Lung (tissue), 12 donors: ENCODE measurements around the gene PISD. TPM values are rescaled to one million over a fixed set of nuclear protein-coding genes. Genes with fewer than 3 reads are reported as not detected.

Experiments
- ATAC-seq: fragments of 200-7000 bp; cut with Tn5 transposase; one replicate; pipeline ENCODE4 v1.9.1; 2020; ENCODE audit warnings: moderate number of reproducible peaks; ENCODE audit not compliant: insufficient read depth, low FRiP score
- DNase-seq, 3 donors: peaks; one replicate each; pipeline ENCODE4 v3.0.0-alpha.2; 2013 to 2017
- H3K27ac ChIP-seq, 2 donors: one replicate each; pipeline ENCODE4 v1.5.1; 2013; ENCODE audit warnings: mild to moderate bottlenecking in 2 of 2, moderate library complexity in 2 of 2, control low read depth in 1 of 2, inconsistent platforms in 1 of 2, low read depth in 1 of 2, low read length in 1 of 2
- H3K27me3 ChIP-seq, 3 donors: one replicate each; pipeline ENCODE4 v1.5.1; 2013; ENCODE audit warnings: low read length in 2 of 3; ENCODE audit not compliant: control insufficient read depth in 3 of 3, insufficient read depth in 3 of 3
- H3K36me3 ChIP-seq, 4 donors: one replicate each; pipeline ENCODE4 v1.5.1; 2013; ENCODE audit warnings: low read length in 4 of 4, mild to moderate bottlenecking in 1 of 4, moderate library complexity in 1 of 4; ENCODE audit not compliant: control insufficient read depth in 4 of 4, insufficient read depth in 4 of 4
- H3K4me1 ChIP-seq, 5 donors: one replicate each; pipeline ENCODE4 v1.5.1; 2013; ENCODE audit warnings: low read length in 5 of 5, mild to moderate bottlenecking in 2 of 5, moderate library complexity in 1 of 5; ENCODE audit not compliant: control insufficient read depth in 5 of 5, insufficient read depth in 5 of 5
- H3K4me3 ChIP-seq: one replicate; pipeline ENCODE4 v1.5.1; 2013; ENCODE audit warnings: mild to moderate bottlenecking, control low read depth, moderate library complexity
- H3K9ac ChIP-seq, 2 donors: one replicate each; pipeline ENCODE4 v1.5.1; 2013; ENCODE audit warnings: low read length in 2 of 2, control low read depth in 1 of 2; ENCODE audit not compliant: insufficient read depth in 1 of 2
- H3K9me3 ChIP-seq, 4 donors: one replicate each; pipeline ENCODE4 v1.5.1; 2013; ENCODE audit warnings: low read length in 3 of 4, mild to moderate bottlenecking in 1 of 4, moderate library complexity in 1 of 4; ENCODE audit not compliant: control insufficient read depth in 4 of 4, insufficient read depth in 3 of 4
- CTCF ChIP-seq: IDR thresholded peaks from 2 replicates; pipeline ENCODE4 v1.5.1; 2012; ENCODE audit warnings: mild to moderate bottlenecking; ENCODE audit errors: control extremely low read depth, extremely low read depth
- WGBS, 2 donors: extraction: QIAGEN DNeasy Blood & Tissue Kit; methylation state at CpG; one replicate each; pipeline ENCODE4 v1.1.7; 2013; 5-methylcytosine and 5-hydroxymethylcytosine counted together
- polyA plus RNA-seq, 2 donors: library from polyadenylated mRNA; stranded (reverse); fragments of 200-250 nt; gene quantifications; one replicate each; pipeline ENCODE4 v1.2.1, GENCODE V29; 2013
- total RNA-seq, 2 donors: library from RNA; depleted of rRNA in 1 of 2; stranded (reverse); fragments of >200 nt in 1 of 2; gene quantifications; one replicate each; pipeline ENCODE4 v1.2.1, GENCODE V29; 2014 to 2021
- donor health status: control.
- donor health status: control.
- donor health status: Bipolar disorder and iron deficiency.
- donor health status: healthy.
- donor health status: DM: yes; HTN: yes; CAD: no.

PISD gene
- total and polyA plus RNA-seq, 4 donors = 25.7 to 94.6 (median 46.8) TPM

DNA sequence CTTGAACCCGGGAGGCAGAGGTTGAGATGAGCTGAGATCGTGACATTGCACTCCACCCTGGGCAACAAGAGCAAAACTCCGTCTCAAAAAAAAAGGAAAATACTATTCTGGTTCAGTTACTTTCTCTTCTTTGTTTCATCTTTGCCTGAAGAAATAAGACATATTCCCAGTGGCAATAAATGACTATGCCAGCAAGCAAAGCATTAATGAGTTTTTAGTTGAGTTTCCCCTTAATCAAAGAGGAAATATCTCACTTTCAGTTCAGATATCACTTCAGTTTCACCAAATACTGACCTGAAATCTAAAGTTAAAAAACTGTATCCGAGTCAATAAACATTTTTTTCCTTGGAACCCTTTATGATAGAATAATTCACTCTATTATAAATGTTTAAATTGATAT is 10.4 kb downstream of the PISD start:
- ATAC-seq = no peak
- H3K4me3 ChIP-seq = no peak overlapping the region
- TF ChIP-seq CTCF = no peak
- no peaks in the 10 kb centered on the region for H3K9me3 ChIP-seq
- DNase-seq = no peak
- peaks cover 0 to 8% (median 0%) of the 10 kb centered on the region in 5 donors for H3K4me1 ChIP-seq
- H3K36me3 ChIP-seq = peaks cover 4 to 10% (median 6%) of the 10 kb centered on the region in 4 donors
- H3K27me3 ChIP-seq = no peaks in the 10 kb centered on the region
- 84 to 90% methylated on average over 4 of the region's 4 CpGs for WGBS, 2 donors
- H3K27ac ChIP-seq = no peak overlapping the region
- no peak overlapping the region for H3K9ac ChIP-seq

GRCh38 chr22:31650391-31650790 is 11.6 kb downstream of the PISD start:
- Histone ChIP-seq H3K9ac (no peak overlapping the region), H3K27ac (no peak overlapping the region), H3K4me1 (peaks cover 0 to 8% (median 0%) of the 10 kb centered on the region in 5 donors), H3K27me3 (no peaks in the 10 kb centered on the region), H3K9me3 (no peaks in the 10 kb centered on the region), H3K36me3 (peaks cover 4 to 13% (median 7%) of the 10 kb centered on the region in 4 donors), H3K4me3 (no peak overlapping the region)
- no peak for TF ChIP-seq CTCF
- ATAC-seq (no peak), DNase-seq (no peak)
- 52 to 66% methylated on average over 6 of the region's 6 CpGs for WGBS, 2 donors

GRCh38 chr22:31647523-31648320 is 14.3 kb downstream of the PISD start:
- Histone ChIP-seq H3K4me1 (peaks cover 0 to 7% (median 0%) of the 10 kb centered on the region in 5 donors), H3K36me3 (peaks cover 4 to 15% (median 10%) of the 10 kb centered on the region in 4 donors), H3K9ac (no peak overlapping the region), H3K4me3 (no peak overlapping the region), H3K9me3 (no peaks in the 10 kb centered on the region), H3K27ac (no peak overlapping the region), H3K27me3 (no peaks in the 10 kb centered on the region)
- DNase-seq (no peak), ATAC-seq (no peak)
- whole genome bisulfite sequencing, 2 donors = 87 to 88% methylated on average over 11 of the region's 11 CpGs
- TF ChIP-seq CTCF = no peak

GRCh38 chr22:31647066-31647465 is 14.9 kb downstream of the PISD start:
- H3K4me1 ChIP-seq = peaks cover 0 to 7% (median 0%) of the 10 kb centered on the region in 5 donors
- no peak overlapping the region for H3K27ac ChIP-seq
- H3K9me3 ChIP-seq = no peaks in the 10 kb centered on the region
- WGBS, 2 donors = 96 to 97% methylated on average over 3 of the region's 3 CpGs
- ATAC-seq (no peak), DNase-seq (no peak)
- H3K4me3 ChIP-seq = no peak overlapping the region
- H3K36me3 ChIP-seq = peaks cover 4 to 15% (median 10%) of the 10 kb centered on the region in 4 donors
- H3K9ac ChIP-seq = no peak overlapping the region
- no peaks in the 10 kb centered on the region for H3K27me3 ChIP-seq
- no peak for TF ChIP-seq CTCF
